ENCODE data around the gene CD300H.

DNA sequence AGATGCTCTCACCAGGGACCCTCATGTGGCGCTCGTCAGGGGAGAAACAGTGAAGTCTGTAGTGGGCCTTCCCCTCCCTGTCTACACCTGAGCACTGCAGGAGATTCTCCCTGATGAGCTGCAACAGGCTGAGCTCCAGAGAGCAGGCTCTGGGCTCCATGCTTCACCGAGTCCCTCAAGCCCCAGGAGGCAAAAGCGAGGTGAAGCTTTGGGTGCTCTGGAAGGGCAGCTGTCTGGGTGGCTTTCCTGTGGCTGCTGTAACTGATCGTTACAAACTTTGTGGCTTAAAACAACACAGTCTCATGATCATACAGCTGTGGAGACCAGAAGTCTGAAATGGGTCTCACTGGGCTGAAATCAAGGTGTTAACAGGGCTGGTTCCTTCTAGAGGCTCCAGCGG, 36.9 kb upstream of the CD300H start:
- TF ChIP-seq EZH2 (IDR thresholded peaks at IDR 0.05): no peak
- TF ChIP-seq, protein P1, sequence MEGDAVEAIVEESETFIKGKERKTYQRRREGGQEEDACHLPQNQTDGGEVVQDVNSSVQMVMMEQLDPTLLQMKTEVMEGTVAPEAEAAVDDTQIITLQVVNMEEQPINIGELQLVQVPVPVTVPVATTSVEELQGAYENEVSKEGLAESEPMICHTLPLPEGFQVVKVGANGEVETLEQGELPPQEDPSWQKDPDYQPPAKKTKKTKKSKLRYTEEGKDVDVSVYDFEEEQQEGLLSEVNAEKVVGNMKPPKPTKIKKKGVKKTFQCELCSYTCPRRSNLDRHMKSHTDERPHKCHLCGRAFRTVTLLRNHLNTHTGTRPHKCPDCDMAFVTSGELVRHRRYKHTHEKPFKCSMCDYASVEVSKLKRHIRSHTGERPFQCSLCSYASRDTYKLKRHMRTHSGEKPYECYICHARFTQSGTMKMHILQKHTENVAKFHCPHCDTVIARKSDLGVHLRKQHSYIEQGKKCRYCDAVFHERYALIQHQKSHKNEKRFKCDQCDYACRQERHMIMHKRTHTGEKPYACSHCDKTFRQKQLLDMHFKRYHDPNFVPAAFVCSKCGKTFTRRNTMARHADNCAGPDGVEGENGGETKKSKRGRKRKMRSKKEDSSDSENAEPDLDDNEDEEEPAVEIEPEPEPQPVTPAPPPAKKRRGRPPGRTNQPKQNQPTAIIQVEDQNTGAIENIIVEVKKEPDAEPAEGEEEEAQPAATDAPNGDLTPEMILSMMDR (IDR thresholded peaks at IDR 0.05): no peak

Measured in neural progenitor cell (in vitro differentiated cells).